B cell (primary cell): ENCODE results near the gene DMAC2. TPM values are rescaled to one million over a fixed set of nuclear protein-coding genes. Genes with fewer than 3 reads are reported as not detected.

Experiments
- ATAC-seq: fragments of 200-7000 bp; cut with Tn5 transposase; one replicate; pipeline ENCODE4 v1.10.0; 2021; ENCODE audit warnings: low read depth, mild to moderate bottlenecking, moderate number of reproducible peaks, moderate library complexity
- CTCF ChIA-PET: fragments of 350-600 bp; sonication (Branson Sonifier 250); formaldehyde crosslinking; loops from one replicate; lab custom pipeline; 2021; ENCODE audit warnings: antibody characterized with exemption, inconsistent platforms; lab: Charles Lee
- POLR2A ChIA-PET: fragments of 350-600 bp; sonication (Branson Sonifier 250); formaldehyde crosslinking; loops from one replicate; lab custom pipeline; 2021; ENCODE audit warnings: antibody characterized with exemption; lab: Charles Lee
- DNase-seq: peaks from one replicate; pipeline ENCODE4 v3.0.0; 2013
- H2AFZ ChIP-seq: 2 replicates; pipeline ENCODE4 v1.6.1; 2012; ENCODE audit warnings: mild to moderate bottlenecking, low read depth, low read length; ENCODE audit not compliant: insufficient read depth, poor library complexity, severe bottlenecking
- H3K27ac ChIP-seq, 2 donors: 1 replicate in 1 of 2; 2 replicates in 1 of 2; pipeline ENCODE4 v1.5.1; 2012 to 2013; ENCODE audit warnings: low read length in 2 of 2, mild to moderate bottlenecking in 2 of 2, moderate library complexity in 1 of 2
- H3K27me3 ChIP-seq, 4 experiments: fragments of 200-600 bp in 1 of 4; sonication (generic) in 1 of 4; replicated peaks in 1 of 4; 1 replicate in 2 of 4; 2 replicates in 2 of 4; pipeline versions ENCODE4 v1.6.1 to v1.7.0; 2013 to 2016; ENCODE audit warnings: low read length in 3 of 4, mild to moderate bottlenecking in 2 of 4, mixed read lengths in 1 of 4, moderate library complexity in 1 of 4; ENCODE audit not compliant: insufficient read depth in 4 of 4, control insufficient read depth in 3 of 4; ENCODE audit errors: control extremely low read depth in 1 of 4
- H3K36me3 ChIP-seq, 2 experiments: replicated peaks in 1 of 2; 1 replicate in 1 of 2; 2 replicates in 1 of 2; pipeline versions ENCODE4 v1.6.1 to v1.7.1; 2013; ENCODE audit warnings: low read length in 1 of 2; ENCODE audit not compliant: insufficient read depth in 2 of 2, control insufficient read depth in 1 of 2; ENCODE audit errors: control extremely low read depth in 1 of 2, extremely low read depth in 1 of 2
- H3K4me1 ChIP-seq, 2 donors: fragments of 200-600 bp in 1 of 2; sonication (generic) in 1 of 2; 1 replicate in 1 of 2; 2 replicates in 1 of 2; pipeline versions ENCODE4 v1.5.1 to v1.6.1; 2013 to 2017; ENCODE audit warnings: low read length in 2 of 2; ENCODE audit not compliant: control insufficient read depth in 2 of 2, insufficient read depth in 2 of 2
- H3K4me2 ChIP-seq: replicated peaks from 2 replicates; pipeline ENCODE3; 2012; ENCODE audit warnings: mild to moderate bottlenecking, low read depth, low read length; ENCODE audit not compliant: poor library complexity, severe bottlenecking
- H3K4me3 ChIP-seq, 5 experiments: fragments of 200-600 bp in 1 of 5; sonication (generic) in 1 of 5; 1 replicate in 3 of 5; 2 replicates in 2 of 5; pipeline versions ENCODE4 v1.5.1 to v1.7.0; 2011 to 2016; ENCODE audit warnings: low read length in 4 of 5, mild to moderate bottlenecking in 4 of 5, low read depth in 2 of 5, control low read depth in 1 of 5, moderate library complexity in 1 of 5; ENCODE audit not compliant: insufficient read depth in 1 of 5; ENCODE audit errors: control extremely low read depth in 1 of 5, extremely low read depth in 1 of 5
- H3K79me2 ChIP-seq: fragments of 200-600 bp; sonication (generic); one replicate; pipeline ENCODE4 v1.6.0; 2016; ENCODE audit warnings: low read length; ENCODE audit not compliant: control insufficient read depth, insufficient read depth
- H3K9ac ChIP-seq: fragments of 200-600 bp; sonication (generic); 2 replicates; pipeline ENCODE4 v1.6.1; 2017; ENCODE audit warnings: mild to moderate bottlenecking, low read length, moderate library complexity
- H3K9me3 ChIP-seq, 3 donors: one replicate each; pipeline versions ENCODE4 v1.6.1 to v1.7.1; 2013; ENCODE audit warnings: low read length in 2 of 3; ENCODE audit not compliant: control insufficient read depth in 2 of 3, insufficient read depth in 1 of 3; ENCODE audit errors: control extremely low read depth in 1 of 3
- H4K20me1 ChIP-seq: 2 replicates; pipeline ENCODE4 v1.6.0; 2012; ENCODE audit warnings: mild to moderate bottlenecking, low read length; ENCODE audit not compliant: insufficient read depth, control insufficient read depth, poor library complexity, severe bottlenecking
- H3K27ac Mint-ChIP-seq: one replicate; pipeline ENCODE4 v1.8.0; 2021; ENCODE audit warnings: mixed read lengths
- H3K27me3 Mint-ChIP-seq: one replicate; pipeline ENCODE4 v1.8.0; 2021; ENCODE audit warnings: mixed read lengths
- H3K4me1 Mint-ChIP-seq: one replicate; pipeline ENCODE4 v1.8.0; 2021; ENCODE audit warnings: mixed read lengths
- H3K4me3 Mint-ChIP-seq: one replicate; pipeline ENCODE4 v1.8.0; 2021; ENCODE audit warnings: mixed read lengths
- H3K9me3 Mint-ChIP-seq: one replicate; pipeline ENCODE4 v1.8.0; 2022; ENCODE audit warnings: mixed read lengths; ENCODE audit not compliant: insufficient read depth
- EZH2 ChIP-seq: IDR thresholded peaks from 2 replicates; pipeline ENCODE4 v1.6.1; 2012; ENCODE audit warnings: borderline replicate concordance, low read depth, mild to moderate bottlenecking, moderate library complexity, low read length; ENCODE audit not compliant: insufficient read depth, poor library complexity, severe bottlenecking
- WGBS: methylation state at CpG from one replicate; pipeline ENCODE4 v1.1.5; 2013; ENCODE audit warnings: missing lambda C conversion rate; ENCODE audit not compliant: insufficient coverage; 5-methylcytosine and 5-hydroxymethylcytosine counted together
- intact Hi-C: fragments of 100-400 bp; cut with micrococcal nuclease; formaldehyde crosslinking; loops from one replicate; pipeline ENCODE4 v1.10.0; 2022
- polyA plus RNA-seq: library from polyadenylated mRNA; depleted of rRNA; stranded (reverse); fragments of >200 nt; gene quantifications from 2 replicates; pipeline ENCODE4 v1.2.3, GENCODE V29; 2012
- total RNA-seq, 2 donors: library from RNA; stranded (reverse); fragments of 120-200 nt in 1 of 2; gene quantifications; 1 replicate in 1 of 2; 2 replicates in 1 of 2; pipeline versions ENCODE4 v1.2.3 to v1.2.4, GENCODE V29; 2013 to 2022
- TF ChIP-seq, protein P1 (sequence below): fragments of 200-600 bp; IDR thresholded peaks from one replicate; pipeline ENCODE4 v1.8.0; 2022; ENCODE audit warnings: antibody characterized with exemption, mild to moderate bottlenecking

DMAC2 gene
- total and polyA plus RNA-seq, 2 donors (not counting 1 experiment from before 2014, with no cell fraction given), result 31.8 to 41.7 TPM

GRCh38 chr19:41421314-41421713 is 18.4 kb downstream of the DMAC2 start:
- Histone ChIP-seq H3K27ac (no peak overlapping the region), H3K9ac (no peak overlapping the region), H3K9me3 (no peaks in the 10 kb centered on the region), H3K4me2 (no peak overlapping the region), H3K79me2 (peaks cover 5% of the 10 kb centered on the region), H3K4me3 (no peak overlapping the region), H2AFZ (no peak overlapping the region), H3K4me1 (no peaks in the 10 kb centered on the region), H3K36me3 (peaks cover 0 to 69% of the 10 kb centered on the region in 2 experiments), H4K20me1 (peaks cover 14% of the 10 kb centered on the region), H3K27me3 (no peaks in the 10 kb centered on the region)
- DNase-seq (no peak), ATAC-seq (no peak)
- WGBS, result 97% methylated on average over 6 of the region's 6 CpGs
- POLR2A ChIA-PET, result no interaction called here
- Mint-ChIP-seq H3K9me3 (no peaks in the 10 kb centered on the region), H3K4me1 (no peaks in the 10 kb centered on the region), H3K27ac (no peak overlapping the region), H3K4me3 (no peak overlapping the region), H3K27me3 (no peaks in the 10 kb centered on the region)
- intact Hi-C loops, result no loop called here
- TF ChIP-seq, protein P1, sequence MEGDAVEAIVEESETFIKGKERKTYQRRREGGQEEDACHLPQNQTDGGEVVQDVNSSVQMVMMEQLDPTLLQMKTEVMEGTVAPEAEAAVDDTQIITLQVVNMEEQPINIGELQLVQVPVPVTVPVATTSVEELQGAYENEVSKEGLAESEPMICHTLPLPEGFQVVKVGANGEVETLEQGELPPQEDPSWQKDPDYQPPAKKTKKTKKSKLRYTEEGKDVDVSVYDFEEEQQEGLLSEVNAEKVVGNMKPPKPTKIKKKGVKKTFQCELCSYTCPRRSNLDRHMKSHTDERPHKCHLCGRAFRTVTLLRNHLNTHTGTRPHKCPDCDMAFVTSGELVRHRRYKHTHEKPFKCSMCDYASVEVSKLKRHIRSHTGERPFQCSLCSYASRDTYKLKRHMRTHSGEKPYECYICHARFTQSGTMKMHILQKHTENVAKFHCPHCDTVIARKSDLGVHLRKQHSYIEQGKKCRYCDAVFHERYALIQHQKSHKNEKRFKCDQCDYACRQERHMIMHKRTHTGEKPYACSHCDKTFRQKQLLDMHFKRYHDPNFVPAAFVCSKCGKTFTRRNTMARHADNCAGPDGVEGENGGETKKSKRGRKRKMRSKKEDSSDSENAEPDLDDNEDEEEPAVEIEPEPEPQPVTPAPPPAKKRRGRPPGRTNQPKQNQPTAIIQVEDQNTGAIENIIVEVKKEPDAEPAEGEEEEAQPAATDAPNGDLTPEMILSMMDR, result no peak
- TF ChIP-seq EZH2, result no peak
- CTCF ChIA-PET, result interaction anchor here (1.5 kb wide), 1 partner anchor 142 kb away, joined by 3 read pairs; no protein-coding TSS in a partner anchor

DNA sequence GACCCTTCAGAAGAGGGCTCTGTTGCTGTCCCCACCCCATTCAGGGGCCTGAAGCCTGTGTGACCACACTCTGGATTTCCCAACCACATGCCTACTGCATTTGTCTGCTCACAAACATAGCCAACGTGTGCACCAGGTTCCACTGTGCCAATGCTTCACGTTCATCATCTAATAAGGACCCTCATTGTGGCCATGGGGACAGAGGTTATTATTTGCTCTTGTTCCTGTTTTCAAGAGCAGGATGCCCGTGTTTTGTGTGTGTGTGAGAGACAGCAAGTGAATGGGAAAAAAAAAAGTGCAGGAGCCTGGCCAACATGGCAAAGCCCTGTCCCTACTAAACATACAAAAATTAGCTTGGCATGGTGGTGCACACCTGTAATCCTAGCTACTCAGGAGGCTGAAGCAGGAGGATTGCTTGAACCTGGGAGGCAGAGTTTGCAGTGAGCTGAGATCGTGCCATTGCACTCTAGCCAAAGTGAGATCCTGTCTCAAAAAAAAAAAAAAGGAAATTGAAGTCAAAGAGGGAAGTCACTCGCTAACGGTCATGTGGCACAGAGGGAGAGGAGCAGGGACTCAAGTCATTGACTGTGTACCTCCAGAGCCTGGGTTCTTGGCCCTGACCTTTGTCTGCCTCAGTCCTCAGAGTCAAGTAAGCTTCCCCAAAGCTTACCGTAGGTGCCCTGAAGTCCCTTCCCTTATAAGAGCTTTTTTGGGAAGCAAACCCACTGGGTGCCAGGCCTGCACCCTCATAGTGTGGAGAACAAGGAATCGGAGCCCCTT is 19.4 kb downstream of the DMAC2 start:
- Mint-ChIP-seq H3K27me3 (no peaks in the 10 kb centered on the region), H3K4me3 (no peak overlapping the region), H3K27ac (no peak overlapping the region), H3K4me1 (no peaks in the 10 kb centered on the region), H3K9me3 (no peaks in the 10 kb centered on the region)
- ATAC-seq, result no peak
- Histone ChIP-seq H3K4me1 (no peaks in the 10 kb centered on the region), H3K4me3 (no peak overlapping the region), H3K4me2 (no peak overlapping the region), H3K9ac (no peak overlapping the region), H2AFZ (no peak overlapping the region), H3K27ac (no peak overlapping the region), H3K9me3 (no peaks in the 10 kb centered on the region), H3K36me3 (peaks cover 0 to 66% of the 10 kb centered on the region in 2 experiments), H3K79me2 (peaks cover 10% of the 10 kb centered on the region), H4K20me1 (peaks cover 14% of the 10 kb centered on the region), H3K27me3 (no peaks in the 10 kb centered on the region)
- POLR2A ChIA-PET, result no interaction called here
- WGBS, result 37% methylated on average over 6 of the region's 8 CpGs
- CTCF ChIA-PET, result interaction anchor here (0.7 to 1.8 kb wide), 3 partner anchors 30 to 160 kb away, joined by 3 to 4 read pairs (median 3); no protein-coding TSS in a partner anchor
- TF ChIP-seq, protein P1, result no peak
- intact Hi-C loops, result no loop called here
- no peak for DNase-seq
